ENCODE measurements around the gene ETV2.

GRCh38 chr19:35621708-35622107, 19.8 kb upstream of the ETV2 start:
- TF ChIP-seq EZH2phosphoT487 (IDR thresholded peaks at IDR 0.05; ENCODE audit: insufficient read depth, low read depth), result no peak
- TF ChIP-seq EZH2 (IDR thresholded peaks at IDR 0.05; ENCODE audit: insufficient read depth, poor library complexity, severe bottlenecking), result no peak

All from GM23248 (cell line).